22Rv1 (cell line): ENCODE measurements around the gene RAN.

ENCODE experiments used
- H3K27ac ChIP-seq: fragments of 450-650 bp; 2 replicates; pipeline ENCODE4 v1.5.1; 2017
- ZFX ChIP-seq: fragments of 450-650 bp; IDR thresholded peaks from 2 replicates; pipeline ENCODE4 v1.6.1; 2017; ENCODE audit warnings: antibody characterized with exemption, borderline replicate concordance
- TF ChIP-seq, protein P1 (sequence below): fragments of 450-650 bp; IDR thresholded peaks from 2 replicates; pipeline ENCODE4 v1.5.1; 2017; ENCODE audit warnings: mild to moderate bottlenecking

The RAN gene

DNA sequence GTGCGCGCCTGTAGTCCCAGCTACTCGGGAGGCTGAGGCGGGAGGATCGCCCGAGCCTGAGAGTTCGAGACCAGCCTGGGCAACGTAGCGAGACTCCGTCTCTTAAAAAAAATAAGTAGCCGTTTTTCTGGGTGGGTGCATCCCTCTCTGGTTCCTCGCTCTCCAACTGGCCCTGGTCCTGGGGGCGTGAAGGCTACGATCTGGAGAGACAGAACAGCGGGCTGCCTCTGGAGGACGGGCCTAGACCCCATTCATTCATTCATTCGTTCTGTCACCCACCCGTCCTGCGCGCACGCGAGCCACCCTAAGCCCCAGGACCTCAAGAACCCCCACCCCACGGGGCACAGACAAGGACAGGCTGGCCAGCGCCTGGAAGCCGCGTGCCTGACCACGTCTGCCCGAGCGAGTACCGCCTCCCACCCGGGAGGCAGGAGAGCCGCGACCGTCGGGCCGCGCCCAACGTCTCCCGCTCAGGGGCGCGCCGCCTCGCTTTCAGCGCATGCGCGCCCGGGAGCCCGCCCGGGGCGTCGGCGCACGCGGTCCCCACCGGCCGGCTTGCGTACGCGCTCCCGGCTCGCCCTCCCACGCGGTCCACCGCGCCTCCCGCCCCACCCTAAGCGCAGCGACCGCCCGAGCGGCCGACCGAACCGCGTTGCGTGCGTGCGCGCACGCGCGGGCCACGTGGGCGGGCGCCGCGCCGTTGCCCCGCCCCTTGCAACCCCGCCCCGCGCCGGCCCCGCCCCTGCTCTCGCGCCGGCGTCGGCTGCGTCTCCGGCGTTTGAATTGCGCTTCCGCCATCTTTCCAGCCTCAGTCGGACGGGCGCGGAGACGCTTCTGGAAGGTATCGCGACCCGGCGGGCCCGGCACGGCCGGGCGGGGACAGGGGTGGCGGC, at the start of gene RAN:
TSS of gene RAN (plus strand) at position 781 of the 893 bp plus-strand sequence. CDS start 528 bp downstream, outside the sequence.
- peak within 1 kb of the TSS; percentile 81 for H3K27ac ChIP-seq

DNA sequence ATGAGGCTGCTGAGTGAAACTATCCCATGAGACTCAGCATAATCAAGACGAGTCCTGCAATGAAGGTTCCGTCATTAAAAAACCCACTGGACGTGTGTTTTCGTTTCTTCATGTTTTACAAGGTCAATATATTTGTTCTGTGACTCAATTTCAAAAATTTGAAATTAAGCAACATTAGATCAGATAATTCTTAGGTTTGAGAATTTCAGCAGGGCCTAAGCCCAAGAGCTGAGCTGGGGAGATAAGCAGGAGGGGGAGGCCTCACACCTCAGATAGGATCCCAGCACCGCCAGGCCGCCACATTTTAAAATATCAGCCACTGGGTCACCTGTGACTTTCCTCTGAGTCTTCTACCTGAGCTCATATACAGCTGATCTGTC, 46.1 kb upstream of the RAN start:
- no peak overlapping the region for H3K27ac ChIP-seq
- no peak for TF ChIP-seq ZFX
- TF ChIP-seq, protein P1, sequence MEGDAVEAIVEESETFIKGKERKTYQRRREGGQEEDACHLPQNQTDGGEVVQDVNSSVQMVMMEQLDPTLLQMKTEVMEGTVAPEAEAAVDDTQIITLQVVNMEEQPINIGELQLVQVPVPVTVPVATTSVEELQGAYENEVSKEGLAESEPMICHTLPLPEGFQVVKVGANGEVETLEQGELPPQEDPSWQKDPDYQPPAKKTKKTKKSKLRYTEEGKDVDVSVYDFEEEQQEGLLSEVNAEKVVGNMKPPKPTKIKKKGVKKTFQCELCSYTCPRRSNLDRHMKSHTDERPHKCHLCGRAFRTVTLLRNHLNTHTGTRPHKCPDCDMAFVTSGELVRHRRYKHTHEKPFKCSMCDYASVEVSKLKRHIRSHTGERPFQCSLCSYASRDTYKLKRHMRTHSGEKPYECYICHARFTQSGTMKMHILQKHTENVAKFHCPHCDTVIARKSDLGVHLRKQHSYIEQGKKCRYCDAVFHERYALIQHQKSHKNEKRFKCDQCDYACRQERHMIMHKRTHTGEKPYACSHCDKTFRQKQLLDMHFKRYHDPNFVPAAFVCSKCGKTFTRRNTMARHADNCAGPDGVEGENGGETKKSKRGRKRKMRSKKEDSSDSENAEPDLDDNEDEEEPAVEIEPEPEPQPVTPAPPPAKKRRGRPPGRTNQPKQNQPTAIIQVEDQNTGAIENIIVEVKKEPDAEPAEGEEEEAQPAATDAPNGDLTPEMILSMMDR, result no peak

More for the DNA sequence above, at the start of gene RAN:
- TF ChIP-seq, protein P1, result no peak; the same call in 1 of the 2 replicates
- TF ChIP-seq ZFX, result no peak

DNA sequence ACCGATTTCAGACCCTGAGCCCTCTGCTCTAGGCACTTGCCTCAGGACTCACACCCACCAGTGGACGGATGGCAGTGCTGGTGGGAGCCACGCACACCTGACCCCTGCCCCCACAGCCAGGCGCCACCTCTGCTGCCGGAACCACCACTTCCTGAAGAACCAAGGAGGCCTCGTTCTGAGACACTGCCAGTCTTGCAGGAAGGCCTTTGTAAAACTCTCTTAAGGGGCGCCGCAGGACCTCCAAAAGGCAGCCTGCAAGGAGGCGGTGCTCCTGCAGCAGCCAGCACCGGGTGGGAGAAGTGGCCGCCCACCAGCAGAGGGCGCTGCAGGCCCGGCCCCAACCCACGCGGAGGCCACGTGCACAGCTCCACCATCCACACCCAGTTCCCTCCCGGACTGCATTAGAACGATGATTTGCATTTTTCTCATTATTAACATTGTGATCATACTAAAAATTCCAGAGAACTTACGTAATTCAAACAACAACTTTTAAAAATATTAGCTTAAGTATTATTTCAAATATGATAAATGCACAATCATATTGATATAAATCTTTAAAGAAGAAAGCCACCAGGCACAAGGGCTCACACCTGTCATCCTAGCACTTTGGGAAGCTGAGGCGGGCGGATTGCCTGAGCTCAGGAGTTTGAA, 45.6 kb upstream of the RAN start:
- no peak for TF ChIP-seq ZFX
- TF ChIP-seq, protein P1, result peak; percentile 94
- H3K27ac ChIP-seq, result no peak overlapping the region

DNA sequence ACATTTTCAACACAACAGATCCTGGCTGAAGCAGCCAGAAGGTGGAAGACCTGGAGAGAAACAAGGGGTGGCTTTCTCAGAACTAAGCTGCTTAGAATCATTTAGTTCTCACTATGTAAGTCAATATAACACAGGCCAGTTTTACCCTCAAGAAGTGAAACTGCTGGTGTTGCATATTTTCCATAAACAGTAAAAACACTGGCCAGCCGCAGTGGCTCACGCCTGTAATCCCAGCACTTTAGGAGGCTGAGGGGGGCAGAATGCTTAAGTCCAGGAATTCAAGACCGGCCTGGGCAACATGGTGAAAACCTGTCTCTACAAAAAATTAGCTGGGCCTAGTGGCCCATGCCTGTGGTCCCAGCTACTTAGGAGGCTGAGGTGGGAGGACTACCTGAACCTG, 44.4 kb upstream of the RAN start:
- TF ChIP-seq ZFX, result no peak
- TF ChIP-seq, protein P1, result no peak
- no peak overlapping the region for H3K27ac ChIP-seq

DNA sequence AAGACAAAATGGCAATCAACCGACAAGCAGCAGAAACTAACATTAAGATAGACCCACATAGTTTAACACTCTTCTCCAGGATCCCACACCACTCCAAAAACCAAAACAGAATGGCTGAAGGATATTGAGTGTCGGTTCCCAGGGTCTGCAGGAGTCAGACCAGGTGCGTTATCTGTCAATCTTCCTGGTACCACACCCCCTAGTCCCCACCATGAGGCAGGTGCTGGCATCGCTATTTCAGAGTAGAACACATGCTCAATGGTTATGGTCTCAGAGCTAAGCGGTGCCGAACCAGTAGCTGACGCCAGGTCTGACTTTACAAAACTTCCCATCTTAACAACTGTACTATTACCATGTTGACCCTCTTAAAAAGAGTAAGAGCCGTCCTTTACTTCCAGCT, 43.0 kb upstream of the RAN start:
- no peak for TF ChIP-seq ZFX
- TF ChIP-seq, protein P1, result no peak
- H3K27ac ChIP-seq, result no peak overlapping the region

DNA sequence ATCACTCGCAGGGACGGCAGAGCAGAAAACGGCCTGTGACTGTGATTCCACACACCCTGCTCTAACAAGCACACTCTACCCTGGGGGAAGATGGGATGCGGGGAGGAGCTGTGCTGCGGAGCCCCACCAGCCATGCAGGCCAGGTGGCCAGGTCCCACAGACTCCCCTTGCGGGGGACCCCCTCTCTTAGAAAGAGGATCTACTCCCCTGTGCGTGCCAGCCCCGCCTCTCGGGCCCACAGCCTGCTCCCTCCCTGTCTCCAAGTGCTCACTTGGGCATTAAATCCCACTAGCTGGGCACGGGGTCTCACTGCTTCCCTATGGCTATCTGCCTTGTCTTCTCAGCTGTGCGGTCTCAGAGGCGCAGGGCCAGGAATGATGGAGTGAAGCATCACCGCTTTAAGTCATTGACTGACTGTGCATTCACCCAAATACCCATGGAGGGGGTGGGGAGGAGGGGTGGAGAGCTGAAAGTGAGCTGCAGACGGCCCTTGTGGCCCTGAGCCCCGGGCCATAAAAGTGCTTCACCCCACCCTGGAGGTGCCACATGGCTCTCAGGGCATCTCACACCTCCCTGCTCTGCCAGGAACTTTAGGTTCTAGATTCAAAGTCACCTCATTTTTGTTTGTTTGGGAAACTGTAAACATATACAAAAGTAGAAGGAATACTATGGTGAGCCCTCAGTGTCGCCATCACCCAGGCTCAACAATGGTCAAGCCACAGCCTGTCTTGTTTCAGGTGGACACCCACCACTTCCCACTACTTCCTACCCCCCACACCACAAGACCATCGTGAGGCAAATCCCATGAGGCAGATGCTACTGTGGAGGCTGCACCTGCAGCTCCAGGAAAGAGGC, 42.2 kb upstream of the RAN start:
- no peak for TF ChIP-seq ZFX
- TF ChIP-seq, protein P1, result no peak
- no peak overlapping the region for H3K27ac ChIP-seq
